Tibial nerve (tissue), 4 donors: ENCODE data around the gene VOPP1.

ENCODE experiments used
- EP300 ChIP-seq, 2 donors: sonication (generic); formaldehyde crosslinking; IDR thresholded peaks; one replicate each; pipeline ENCODE4 v1.6.1; 2017; ENCODE audit warnings: antibody characterized with exemption in 2 of 2, mild to moderate bottlenecking in 1 of 2
- TF ChIP-seq, protein P1 (sequence below), 5 experiments: fragments of 200-600 bp in 3 of 5; fragments of 450-650 bp in 2 of 5; sonication (generic) in 3 of 5; IDR thresholded peaks; one replicate each; pipeline ENCODE4 v1.5.1; 2016 to 2019; ENCODE audit warnings: antibody characterized with exemption in 5 of 5, mild to moderate bottlenecking in 3 of 5, moderate library complexity in 2 of 5

DNA sequence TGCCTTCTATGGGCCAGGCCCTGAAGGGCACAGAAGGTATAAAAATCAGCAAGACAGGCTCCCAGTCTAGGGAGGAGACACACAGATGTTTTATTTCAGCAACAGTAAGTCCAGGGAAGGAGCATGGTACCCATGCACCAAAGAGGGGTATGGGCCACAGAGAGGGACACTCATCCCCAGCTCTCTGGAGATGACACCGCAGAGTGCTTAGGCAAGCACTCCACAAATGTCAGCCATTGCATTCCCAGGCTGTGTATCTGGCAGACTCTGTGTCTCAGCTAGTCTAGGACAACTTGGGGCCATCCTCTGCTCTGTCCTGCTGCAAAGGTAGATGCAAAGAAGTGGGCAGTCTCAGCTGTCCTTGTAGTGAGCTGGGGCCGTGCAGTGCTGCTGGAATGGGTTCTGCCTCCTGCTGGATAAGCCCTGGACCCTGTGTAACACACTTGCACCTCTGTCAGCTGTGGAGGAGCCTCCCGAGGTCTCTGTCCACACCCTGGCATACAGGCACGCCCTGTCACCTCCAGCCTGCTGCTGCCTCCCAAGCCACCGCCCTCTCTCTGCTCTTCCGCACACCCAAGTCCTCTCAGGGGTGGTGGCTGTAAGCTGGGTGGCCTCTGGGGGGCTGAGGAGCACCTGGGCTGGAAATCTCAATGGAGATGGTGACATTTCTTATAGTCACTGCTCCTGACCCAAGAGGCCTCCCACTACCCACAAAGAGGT lies 57.6 kb downstream of the VOPP1 start:
- TF ChIP-seq, protein P1, sequence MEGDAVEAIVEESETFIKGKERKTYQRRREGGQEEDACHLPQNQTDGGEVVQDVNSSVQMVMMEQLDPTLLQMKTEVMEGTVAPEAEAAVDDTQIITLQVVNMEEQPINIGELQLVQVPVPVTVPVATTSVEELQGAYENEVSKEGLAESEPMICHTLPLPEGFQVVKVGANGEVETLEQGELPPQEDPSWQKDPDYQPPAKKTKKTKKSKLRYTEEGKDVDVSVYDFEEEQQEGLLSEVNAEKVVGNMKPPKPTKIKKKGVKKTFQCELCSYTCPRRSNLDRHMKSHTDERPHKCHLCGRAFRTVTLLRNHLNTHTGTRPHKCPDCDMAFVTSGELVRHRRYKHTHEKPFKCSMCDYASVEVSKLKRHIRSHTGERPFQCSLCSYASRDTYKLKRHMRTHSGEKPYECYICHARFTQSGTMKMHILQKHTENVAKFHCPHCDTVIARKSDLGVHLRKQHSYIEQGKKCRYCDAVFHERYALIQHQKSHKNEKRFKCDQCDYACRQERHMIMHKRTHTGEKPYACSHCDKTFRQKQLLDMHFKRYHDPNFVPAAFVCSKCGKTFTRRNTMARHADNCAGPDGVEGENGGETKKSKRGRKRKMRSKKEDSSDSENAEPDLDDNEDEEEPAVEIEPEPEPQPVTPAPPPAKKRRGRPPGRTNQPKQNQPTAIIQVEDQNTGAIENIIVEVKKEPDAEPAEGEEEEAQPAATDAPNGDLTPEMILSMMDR (IDR thresholded peaks at IDR 0.05): no peak
- TF ChIP-seq EP300 (IDR thresholded peaks at IDR 0.05): no peak
